ENCODE data around the gene ZNF558. TPM values are rescaled to one million over a fixed set of nuclear protein-coding genes. Genes with fewer than 3 reads are reported as not detected.

Gene ZNF558
- total and polyA plus RNA-seq, 4 experiments from 2014 or later: 7.4 to 45.3 (median 27.6) TPM

Other genes starting within 250 kb of the ZNF558 start
- 10 to 100 TPM; 66.0 to 67.2 TPM for gene ADAMTS10, start 221.6 kb downstream of the ZNF558 start, total RNA-seq
- 1 to 10 TPM in 1 of 2 donors, under 1 TPM in 1; 0.59 to 2.2 TPM for gene ADAMTS10, start 221.6 kb downstream of the ZNF558 start, polyA plus RNA-seq
- gene NFILZ, start 201.7 kb downstream of the ZNF558 start, total RNA-seq: not detected
- gene NFILZ, start 201.7 kb downstream of the ZNF558 start, polyA plus RNA-seq: not detected
- gene ACTL9, start 133.5 kb downstream of the ZNF558 start, total RNA-seq: not detected
- gene ACTL9, start 133.5 kb downstream of the ZNF558 start, polyA plus RNA-seq: not detected
- not detected for gene OR2Z1, start 110.7 kb downstream of the ZNF558 start, total RNA-seq
- gene OR2Z1, start 110.7 kb downstream of the ZNF558 start, polyA plus RNA-seq: not detected
- not detected for gene MBD3L1, start 73 bp upstream of the ZNF558 start, total RNA-seq
- gene MBD3L1, start 73 bp upstream of the ZNF558 start, polyA plus RNA-seq: not detected
- not detected for gene MUC16, start 178.1 kb upstream of the ZNF558 start, total RNA-seq
- gene MUC16, start 178.1 kb upstream of the ZNF558 start, polyA plus RNA-seq: not detected